NB4 (cell line): Measurements from ENCODE around the gene FSIP1.

Experiments used
- CTCF ChIP-seq: IDR thresholded peaks from one replicate; pipeline ENCODE4 v1.5.1; 2012; ENCODE audit warnings: low read depth, low read length
- POLR2A ChIP-seq: IDR thresholded peaks from 2 replicates; pipeline ENCODE4 v1.6.1; 2011; ENCODE audit warnings: mild to moderate bottlenecking; ENCODE audit not compliant: insufficient read length; ENCODE audit errors: extremely low read depth

- TF ChIP-seq CTCF, result no peak
- TF ChIP-seq POLR2A, result no peak
These were observed 114.2 kb downstream of the FSIP1 start for GRCh38 chr15:39668457-39668856.
